H1 (cell line): ENCODE data around the gene ELAVL1. TPM values are rescaled to one million over a fixed set of nuclear protein-coding genes. Genes with fewer than 3 reads are reported as not detected.

Experiments
- CTCF ChIA-PET: fragments of 300-600 bp; sonication (Branson Sonifier 250); formaldehyde crosslinking; loops from one replicate; lab custom pipeline; 2021; ENCODE audit not compliant: partially characterized antibody; lab: Charles Lee
- POLR2A ChIA-PET: fragments of 300-600 bp; sonication (Branson Sonifier 250); formaldehyde crosslinking; loops from one replicate; lab custom pipeline; 2021; ENCODE audit warnings: inconsistent platforms; ENCODE audit not compliant: partially characterized antibody; lab: Charles Lee
- DNase-seq, 2 experiments: peaks; one replicate each; pipeline versions ENCODE4 v3.0.0 to v3.0.0-alpha.2; 2010 to 2022; ENCODE audit warnings: low spot score in 2 of 2, low read depth in 1 of 2, mixed read lengths in 1 of 2
- FAIRE-seq: peaks from 2 replicates; lab custom pipeline; 2011; peaks lifted over from hg19 to GRCh38; lab: Jason Lieb, UNC
- H2AFZ ChIP-seq: 2 replicates; pipeline ENCODE4 v1.8.1; 2012; ENCODE audit warnings: low read length, inconsistent platforms
- H2AK5ac ChIP-seq: 2 replicates; pipeline ENCODE4 v1.6.1; 2013; ENCODE audit warnings: low read depth, low read length
- H2BK120ac ChIP-seq: replicated peaks from 2 replicates; pipeline ENCODE3; 2013; ENCODE audit warnings: low read depth, low read length, inconsistent platforms
- H2BK12ac ChIP-seq: 2 replicates; pipeline ENCODE4 v1.6.1; 2013; ENCODE audit warnings: low read depth, low read length
- H2BK15ac ChIP-seq: 2 replicates; pipeline ENCODE4 v1.6.1; 2013; ENCODE audit warnings: low read length
- H2BK20ac ChIP-seq: 2 replicates; pipeline ENCODE4 v1.6.1; 2013; ENCODE audit warnings: low read length
- H2BK5ac ChIP-seq: 2 replicates; pipeline ENCODE4 v1.6.1; 2013; ENCODE audit warnings: low read depth, low read length
- H3K14ac ChIP-seq: 2 replicates; pipeline ENCODE4 v1.6.1; 2013; ENCODE audit warnings: inconsistent platforms; ENCODE audit not compliant: insufficient read length
- H3K18ac ChIP-seq: 2 replicates; pipeline ENCODE4 v1.6.1; 2013; ENCODE audit warnings: low read length; ENCODE audit errors: extremely low read depth
- H3K23ac ChIP-seq: 2 replicates; pipeline ENCODE4 v1.6.1; 2013; ENCODE audit warnings: inconsistent platforms; ENCODE audit not compliant: insufficient read length
- H3K23me2 ChIP-seq: 2 replicates; pipeline ENCODE4 v1.6.1; 2013; ENCODE audit warnings: low read depth, low read length
- H3K27ac ChIP-seq: 2 replicates; pipeline ENCODE4 v1.6.1; 2011; ENCODE audit warnings: low read depth, low read length, inconsistent platforms
- H3K27me3 ChIP-seq, 4 experiments: replicated peaks in 1 of 4; 1 replicate in 1 of 4; 2 replicates in 3 of 4; pipeline versions ENCODE4 v1.6.1 to v1.8.1; 2011 to 2013; ENCODE audit warnings: low read length in 3 of 4, mild to moderate bottlenecking in 3 of 4, inconsistent platforms in 2 of 4, mixed read lengths in 2 of 4, moderate library complexity in 1 of 4; ENCODE audit not compliant: control insufficient read depth in 3 of 4, insufficient read depth in 3 of 4; ENCODE audit errors: extremely low read depth in 1 of 4
- H3K36me3 ChIP-seq, 4 experiments: 2 replicates each; pipeline versions ENCODE4 v1.6.1 to v1.8.1; 2011 to 2013; ENCODE audit warnings: mild to moderate bottlenecking in 4 of 4, low read length in 3 of 4, moderate library complexity in 2 of 4, control low read depth in 1 of 4, inconsistent platforms in 1 of 4; ENCODE audit not compliant: insufficient read depth in 4 of 4, control insufficient read depth in 2 of 4
- H3K4ac ChIP-seq: replicated peaks from 2 replicates; pipeline ENCODE3; 2013; ENCODE audit warnings: low read length, low read depth, mixed read lengths, inconsistent platforms; ENCODE audit not compliant: insufficient read length
- H3K4me1 ChIP-seq, 4 experiments: replicated peaks in 1 of 4; 1 replicate in 1 of 4; 2 replicates in 3 of 4; pipeline versions ENCODE4 v1.6.1 to v1.8.1; 2011 to 2013; ENCODE audit warnings: low read length in 3 of 4, inconsistent platforms in 2 of 4, mixed read lengths in 1 of 4; ENCODE audit not compliant: insufficient read depth in 4 of 4, control insufficient read depth in 3 of 4
- H3K4me2 ChIP-seq, 2 experiments: 2 replicates each; pipeline versions ENCODE4 v1.6.1 to v1.8.1; 2011 to 2013; ENCODE audit warnings: low read depth in 2 of 2, low read length in 2 of 2, control low read depth in 1 of 2, inconsistent platforms in 1 of 2, mild to moderate bottlenecking in 1 of 2; ENCODE audit not compliant: insufficient read depth in 1 of 2
- H3K4me3 ChIP-seq, 4 experiments: fragments of 200-600, 300-600 bp in 1 of 4; sonication (generic), shearing (Covaris generic), sonication (Bioruptor Twin) in 1 of 4; 2 replicates each; pipeline versions ENCODE4 v1.5.1 to v1.8.1; 2011 to 2016; ENCODE audit warnings: low read length in 4 of 4, low read depth in 3 of 4, control low read depth in 2 of 4, inconsistent platforms in 2 of 4, mild to moderate bottlenecking in 2 of 4, mixed read lengths in 1 of 4, moderate library complexity in 1 of 4; ENCODE audit not compliant: insufficient read depth in 2 of 4; ENCODE audit errors: extremely low read depth in 1 of 4
- H3K56ac ChIP-seq: replicated peaks from 2 replicates; pipeline ENCODE3; 2013; ENCODE audit warnings: low read depth, mild to moderate bottlenecking, mixed read lengths, low read length, inconsistent platforms; ENCODE audit not compliant: insufficient read length
- H3K79me1 ChIP-seq: 2 replicates; pipeline ENCODE4 v1.6.1; 2013; ENCODE audit warnings: low read depth, low read length, control low read depth
- H3K79me2 ChIP-seq, 2 experiments: 2 replicates each; pipeline versions ENCODE4 v1.6.1 to v1.8.1; 2012 to 2013; ENCODE audit warnings: low read length in 2 of 2, mild to moderate bottlenecking in 2 of 2, inconsistent platforms in 1 of 2; ENCODE audit not compliant: insufficient read depth in 2 of 2, control insufficient read depth in 1 of 2
- H3K9ac ChIP-seq, 4 experiments: replicated peaks in 1 of 4; 1 replicate in 1 of 4; 2 replicates in 3 of 4; pipeline versions ENCODE4 v1.6.1 to v1.8.1; 2011 to 2013; ENCODE audit warnings: low read depth in 3 of 4, low read length in 3 of 4, control low read depth in 2 of 4, mild to moderate bottlenecking in 2 of 4, moderate library complexity in 2 of 4, inconsistent platforms in 1 of 4; ENCODE audit errors: extremely low read depth in 1 of 4
- H3K9me3 ChIP-seq, 2 experiments: 2 replicates each; pipeline versions ENCODE4 v1.6.1 to v1.8.1; 2012 to 2013; ENCODE audit warnings: mild to moderate bottlenecking in 2 of 2, moderate library complexity in 2 of 2, control low read depth in 1 of 2, inconsistent platforms in 1 of 2, low read depth in 1 of 2, low read length in 1 of 2, mixed read lengths in 1 of 2; ENCODE audit not compliant: insufficient read depth in 2 of 2
- H4K20me1 ChIP-seq, 2 experiments: replicated peaks in 1 of 2; 2 replicates each; pipeline versions ENCODE3 to v1.8.1; 2011 to 2013; ENCODE audit warnings: inconsistent platforms in 2 of 2, low read length in 2 of 2, mild to moderate bottlenecking in 1 of 2; ENCODE audit not compliant: insufficient read depth in 2 of 2, control insufficient read depth in 1 of 2
- H4K5ac ChIP-seq: 2 replicates; pipeline ENCODE4 v1.6.1; 2013; ENCODE audit warnings: low read length, low read depth, mixed read lengths, inconsistent platforms; ENCODE audit not compliant: insufficient read length
- H4K8ac ChIP-seq: 2 replicates; pipeline ENCODE4 v1.8.0; 2013; ENCODE audit warnings: mild to moderate bottlenecking, moderate library complexity, low read length, inconsistent platforms; ENCODE audit not compliant: insufficient read depth; ENCODE audit errors: extremely low read depth
- H4K91ac ChIP-seq: replicated peaks from 2 replicates; pipeline ENCODE3; 2013; ENCODE audit warnings: low read length, mixed read lengths, inconsistent platforms; ENCODE audit not compliant: insufficient read length
- KDM1A ChIP-seq: fragments of 200-600, 300-600 bp; sonication (generic); IDR thresholded peaks from 2 replicates; pipeline ENCODE4 v1.7.1; 2016; ENCODE audit warnings: mild to moderate bottlenecking, low read length, borderline replicate concordance
- WGBS, 2 experiments: shearing (Covaris generic) in 1 of 2; methylation state at CpG; one replicate each; pipeline versions ENCODE4 v1.1.6 to v1.1.7; 2013 to 2015; ENCODE audit warnings: low lambda C conversion rate in 2 of 2, mixed read lengths in 2 of 2, inconsistent platforms in 1 of 2, low coverage in 1 of 2, missing lambda C conversion rate in 1 of 2; ENCODE audit not compliant: insufficient replicate concordance in 2 of 2, insufficient coverage in 1 of 2, insufficient read length in 1 of 2; ENCODE audit errors: extremely low coverage in 1 of 2, missing lambda C conversion rate in 1 of 2; 5-methylcytosine and 5-hydroxymethylcytosine counted together
- polyA plus RNA-seq, 7 experiments: library from polyadenylated mRNA; depleted of rRNA in 3 of 7; stranded (reverse) in 5 of 7; unstranded in 2 of 7; fragments of >200 nt in 5 of 7; fragments of 200-250 nt in 2 of 7; gene quantifications; 1 replicate in 5 of 7; 2 replicates in 1 of 7; 4 replicates in 1 of 7; pipeline versions ENCODE4 v1.2.1 to v1.2.3, GENCODE V29; 2011 to 2013; ENCODE audit warnings: missing spikeins in 2 of 7, mixed read lengths in 2 of 7
- total RNA-seq: library from RNA; stranded (reverse); fragmentation: NEBNext Ultra II Directional; extraction: Animal tissue kit (Norgen Biotek cat#: 25700); gene quantifications from 2 replicates; pipeline ENCODE4 v1.2.1, GENCODE V29; 2021

Gene ELAVL1
- total and polyA plus RNA-seq, 2 of the 8 experiments (the other 6 are each of a cell fraction or from before 2014, with no cell fraction given): 56.7 to 163 TPM

DNA sequence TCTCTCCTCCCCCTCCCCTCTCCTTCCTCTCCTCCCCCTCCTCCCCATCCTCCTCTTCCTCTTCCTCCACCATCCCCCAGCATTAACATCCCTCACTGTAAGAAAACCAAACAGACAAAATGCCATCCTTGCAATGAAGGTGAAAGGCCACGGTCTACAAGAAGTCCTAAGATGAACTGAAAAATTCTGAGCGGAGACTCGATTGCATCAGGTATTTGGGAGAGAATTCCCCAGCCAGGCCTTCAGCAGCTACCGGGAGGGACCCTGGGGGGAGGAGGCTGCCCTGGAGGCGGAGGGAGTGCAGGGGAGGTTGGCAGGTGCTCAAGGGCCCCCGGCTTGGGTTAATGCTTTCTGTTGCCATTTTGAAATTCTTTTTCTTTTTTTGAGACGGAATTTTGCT, 51.9 kb downstream of the ELAVL1 start:
- no peak overlapping the region for H2BK12ac ChIP-seq
- H3K14ac ChIP-seq: no peak overlapping the region
- WGBS, 2 experiments: 74% methylated on average over 7 of the region's 7 CpGs; no CpG with 5 or more reads in 1 of the 2 experiments
- no peak overlapping the region for H4K91ac ChIP-seq
- TF ChIP-seq KDM1A: no peak
- H3K4ac ChIP-seq: no peak overlapping the region
- H3K36me3 ChIP-seq: no peaks in the 10 kb centered on the region; a peak in 1 of 8 replicates
- CTCF ChIA-PET: interaction anchor here (1.0 to 3.2 kb wide), 4 partner anchors 9 to 116 kb away, joined by 4 to 21 read pairs (median 7); partner anchors contain the start of gene TIMM44
- FAIRE-seq (no peak), DNase-seq (no peak)
- no peak overlapping the region for H3K23ac ChIP-seq
- no peak overlapping the region for H3K9ac ChIP-seq
- H2AK5ac ChIP-seq: no peak overlapping the region
- POLR2A ChIA-PET: interaction anchor here (1.1 to 6.6 kb wide), 4 partner anchors 13 to 54 kb away, joined by 3 to 98 read pairs (median 4); partner anchors contain the start of gene TIMM44
- peaks cover 0 to 4% (median 0%) of the 10 kb centered on the region in 4 experiments; a peak in 1 of 7 replicates for H3K4me1 ChIP-seq
- H4K8ac ChIP-seq: no peak overlapping the region
- no peak overlapping the region for H4K5ac ChIP-seq
- H2BK120ac ChIP-seq: no peak overlapping the region
- H2BK20ac ChIP-seq: no peak overlapping the region
- peak overlapping the region; percentile 19; the same call in 1 of the 2 replicates for H3K18ac ChIP-seq
- H3K27ac ChIP-seq: no peak overlapping the region
- H3K27me3 ChIP-seq: no peaks in the 10 kb centered on the region; a peak in 1 of 7 replicates
- no peaks in the 10 kb centered on the region for H3K79me2 ChIP-seq
- H3K56ac ChIP-seq: no peak overlapping the region
- no peak overlapping the region for H3K4me3 ChIP-seq
- peaks cover 2% of the 10 kb centered on the region in 2 experiments for H4K20me1 ChIP-seq
- no peak overlapping the region for H3K4me2 ChIP-seq
- H3K23me2 ChIP-seq: peaks cover 4% of the 10 kb centered on the region; the same call in 1 of the 2 replicates
- H2BK5ac ChIP-seq: no peak overlapping the region
- no peak overlapping the region for H2BK15ac ChIP-seq
- no peaks in the 10 kb centered on the region for H3K79me1 ChIP-seq
- H3K9me3 ChIP-seq: no peaks in the 10 kb centered on the region
- no peak overlapping the region for H2AFZ ChIP-seq
